Umbilical cord (tissue), 2 donors: Measurements from ENCODE around the gene STK40. TPM values are rescaled to one million over a fixed set of nuclear protein-coding genes. Genes with fewer than 3 reads are reported as not detected.
A peak's percentile ranks its signal among the peaks of the same experiment; 100 is the strongest.

Source experiments
- DNase-seq: peaks from one replicate; pipeline ENCODE4 v3.0.0-alpha.2; 2015; ENCODE audit warnings: low spot score
- total RNA-seq: library from RNA; depleted of rRNA; stranded (reverse); fragments of >200 nt; gene quantifications from one replicate; pipeline ENCODE4 v1.2.3, GENCODE V29; 2014; ENCODE audit warnings: low replicate concordance; ENCODE audit not compliant: insufficient read depth

The STK40 gene
- total RNA-seq, 1 donor from 2014 or later: 12.0 TPM

- no peak for DNase-seq
Observed at GRCh38 chr1:36344395-36344680, 41.4 kb downstream of the STK40 start.

- DNase-seq: no peak
Observed at GRCh38 chr1:36343651-36344394, 41.9 kb downstream of the STK40 start.

- peak; percentile 45 for DNase-seq
Observed at GRCh38 chr1:36342426-36343185, 43.1 kb downstream of the STK40 start.

GRCh38 chr1:36341626-36342320 is 44.0 kb downstream of the STK40 start:
- DNase-seq: no peak

- no peak for DNase-seq
Observed at GRCh38 chr1:36339615-36340014, 46.1 kb downstream of the STK40 start.

- DNase-seq: no peak
Observed at GRCh38 chr1:36339215-36339614, 46.5 kb downstream of the STK40 start.

- no peak for DNase-seq
Observed at GRCh38 chr1:36337830-36338229, 47.9 kb downstream of the STK40 start.

- DNase-seq: no peak
Observed at GRCh38 chr1:36330940-36331339, 54.8 kb downstream of the STK40 start.

- DNase-seq: no peak
Observed at GRCh38 chr1:36329817-36330216, 55.9 kb downstream of the STK40 start.

GRCh38 chr1:36328713-36329112 is 57.0 kb downstream of the STK40 start:
- peak; percentile 66 for DNase-seq

- no peak for DNase-seq
Observed at GRCh38 chr1:36328088-36328480, 57.6 kb downstream of the STK40 start.

- DNase-seq: peak; percentile 50
Observed at GRCh38 chr1:36327421-36328087, 58.2 kb downstream of the STK40 start.

GRCh38 chr1:36326499-36326898 is 59.2 kb downstream of the STK40 start:
- DNase-seq: no peak

- DNase-seq: no peak
Observed at GRCh38 chr1:36324353-36324703, 61.4 kb downstream of the STK40 start.

- peak; percentile 91 for DNase-seq
Observed at GRCh38 chr1:36323636-36324352, 61.9 kb downstream of the STK40 start, which contains the start of gene EVA1B. Gene EVA1B, minus strand, starts transcription at chr1:36323645. Its CDS starts 608 bp downstream, at chr1:36323037.

GRCh38 chr1:36322786-36323635 is 62.7 kb downstream of the STK40 start:
- peak; percentile 86 for DNase-seq

- no peak for DNase-seq
Observed at GRCh38 chr1:36322041-36322785, 63.5 kb downstream of the STK40 start.

- peak; percentile 98 for DNase-seq
Observed at GRCh38 chr1:36321119-36321951, 64.4 kb downstream of the STK40 start.

- DNase-seq: no peak
Observed at GRCh38 chr1:36320767-36321118, 65.0 kb downstream of the STK40 start.
